NT2/D1 (cell line): Measurements from ENCODE around the gene KIFC3.
"Not testable (repeated sequence)": the region's sequence is repeated elsewhere in the genome, so short reads cannot be mapped to it uniquely, and the experiment has no call there.

Source experiments
- DNase-seq: peaks from one replicate; pipeline ENCODE4 v3.0.0-alpha.2; 2011; ENCODE audit warnings: low read depth, low spot score
- H3K27me3 ChIP-seq: 2 replicates; pipeline ENCODE4 v1.6.0; 2011; ENCODE audit warnings: mild to moderate bottlenecking; ENCODE audit not compliant: insufficient read length, insufficient read depth
- H3K36me3 ChIP-seq: 2 replicates; pipeline ENCODE4 v1.6.1; 2011; ENCODE audit warnings: mild to moderate bottlenecking, low read length, mixed read lengths; ENCODE audit not compliant: insufficient read depth, insufficient read length
- H3K4me1 ChIP-seq: 2 replicates; pipeline ENCODE4 v1.5.1; 2011; ENCODE audit not compliant: insufficient read depth, insufficient read length
- H3K4me3 ChIP-seq: 2 replicates; pipeline ENCODE4 v1.5.1; 2011; ENCODE audit warnings: low read depth; ENCODE audit not compliant: insufficient read length
- H3K9ac ChIP-seq: 2 replicates; pipeline ENCODE4 v1.6.0; 2011; ENCODE audit warnings: low read depth; ENCODE audit not compliant: insufficient read length
- H3K9me3 ChIP-seq: 2 replicates; pipeline ENCODE4 v1.5.1; 2011; ENCODE audit warnings: mild to moderate bottlenecking, low read length; ENCODE audit not compliant: insufficient read depth
- SUZ12 ChIP-seq: IDR thresholded peaks from 2 replicates; pipeline ENCODE4 v1.6.1; 2011; ENCODE audit not compliant: insufficient read length, insufficient read depth; ENCODE audit errors: extremely low read depth
- YY1 ChIP-seq: IDR thresholded peaks from 2 replicates; pipeline ENCODE4 v1.6.1; 2011; ENCODE audit not compliant: insufficient read length, insufficient read depth
- ZNF274 ChIP-seq: IDR thresholded peaks from 2 replicates; pipeline ENCODE4 v1.6.1; 2011; ENCODE audit warnings: mild to moderate bottlenecking, low read depth, low read length

Gene KIFC3

GRCh38 chr16:57734925-57735754 is 67.2 kb downstream of the KIFC3 start:
- no peaks in the 10 kb centered on the region for H3K9me3 ChIP-seq
- peak; percentile 100 for DNase-seq
- H3K36me3 ChIP-seq = peaks cover 21% of the 10 kb centered on the region
- TF ChIP-seq SUZ12 (no peak), YY1 (peak; percentile 96)
- peak overlapping the region; percentile 98 for H3K9ac ChIP-seq
- no peaks in the 10 kb centered on the region for H3K27me3 ChIP-seq
- peaks cover 6% of the 10 kb centered on the region for H3K4me1 ChIP-seq
- peak overlapping the region; percentile 92 for H3K4me3 ChIP-seq

GRCh38 chr16:57734308-57734924 is 67.9 kb downstream of the KIFC3 start:
- Histone ChIP-seq H3K27me3 (no peaks in the 10 kb centered on the region), H3K36me3 (peaks cover 20% of the 10 kb centered on the region), H3K4me3 (peak overlapping the region; percentile 92), H3K4me1 (peaks cover 6% of the 10 kb centered on the region), H3K9me3 (no peaks in the 10 kb centered on the region), H3K9ac (peak overlapping the region; percentile 98)
- no peak for TF ChIP-seq SUZ12
- no peak for TF ChIP-seq YY1
- no peak for TF ChIP-seq ZNF274
- no peak for DNase-seq

GRCh38 chr16:57732714-57733113 is 69.6 kb downstream of the KIFC3 start:
- H3K4me3 ChIP-seq = no peak overlapping the region
- H3K36me3 ChIP-seq = peaks cover 8% of the 10 kb centered on the region
- no peaks in the 10 kb centered on the region for H3K9me3 ChIP-seq
- TF ChIP-seq SUZ12 = no peak
- TF ChIP-seq YY1 = no peak
- TF ChIP-seq ZNF274 = no peak
- H3K27me3 ChIP-seq = no peaks in the 10 kb centered on the region
- H3K9ac ChIP-seq = no peak overlapping the region
- no peak for DNase-seq
- H3K4me1 ChIP-seq = peaks cover 6% of the 10 kb centered on the region

- TF ChIP-seq ZNF274 = no peak
- TF ChIP-seq SUZ12 = no peak
- no peak for TF ChIP-seq YY1
- no peak for DNase-seq
- Histone ChIP-seq H3K4me1 (peaks cover 5% of the 10 kb centered on the region), H3K9me3 (no peaks in the 10 kb centered on the region), H3K36me3 (peaks cover 1% of the 10 kb centered on the region), H3K27me3 (no peaks in the 10 kb centered on the region), H3K9ac (no peak overlapping the region), H3K4me3 (no peak overlapping the region)
Measured at GRCh38 chr16:57732037-57732436, 70.3 kb downstream of the KIFC3 start.

GRCh38 chr16:57730771-57731730 is 71.2 kb downstream of the KIFC3 start:
- no peaks in the 10 kb centered on the region for H3K27me3 ChIP-seq
- no peak overlapping the region for H3K4me3 ChIP-seq
- no peak for TF ChIP-seq SUZ12
- TF ChIP-seq YY1 = no peak
- TF ChIP-seq ZNF274 = no peak
- H3K4me1 ChIP-seq = no peaks in the 10 kb centered on the region
- no peak for DNase-seq
- H3K9ac ChIP-seq = no peak overlapping the region
- no peaks in the 10 kb centered on the region for H3K9me3 ChIP-seq
- no peaks in the 10 kb centered on the region for H3K36me3 ChIP-seq

GRCh38 chr16:57729852-57730251 is 72.4 kb downstream of the KIFC3 start:
- H3K4me3 ChIP-seq, H3K36me3 ChIP-seq, H3K9ac ChIP-seq, H3K27me3 ChIP-seq, DNase-seq, H3K4me1 ChIP-seq, H3K9me3 ChIP-seq: not testable (repeated sequence)

GRCh38 chr16:57729182-57729484 is 73.2 kb downstream of the KIFC3 start:
- Histone ChIP-seq H3K4me3 (no peak overlapping the region), H3K36me3 (no peaks in the 10 kb centered on the region), H3K4me1 (no peaks in the 10 kb centered on the region), H3K27me3 (no peaks in the 10 kb centered on the region), H3K9ac (no peak overlapping the region), H3K9me3 (no peaks in the 10 kb centered on the region)
- TF ChIP-seq ZNF274 (no peak), YY1 (no peak)
- DNase-seq = no peak
